Vagina (tissue), 2 donors: Measurements from ENCODE around the gene PIK3CB. TPM values are rescaled to one million over a fixed set of nuclear protein-coding genes. Genes with fewer than 3 reads are reported as not detected.

Experiments used
- DNase-seq, 2 donors: peaks; one replicate each; pipeline ENCODE4 v3.0.0-alpha.2; 2017; ENCODE audit errors: extremely low spot score in 2 of 2
- H3K27ac ChIP-seq: fragments of 200-600 bp; sonication (generic); one replicate; pipeline ENCODE4 v1.5.1; 2019
- H3K27me3 ChIP-seq: fragments of 200-600 bp; sonication (generic); one replicate; pipeline ENCODE4 v1.5.1; 2019
- H3K36me3 ChIP-seq, 2 donors: fragments of 200-600 bp; sonication (generic); one replicate each; pipeline ENCODE4 v1.5.1; 2017 to 2019
- H3K4me1 ChIP-seq: fragments of 200-600 bp; sonication (generic); one replicate; pipeline ENCODE4 v1.5.1; 2019
- H3K4me3 ChIP-seq, 2 donors: fragments of 200-600 bp; sonication (generic); 1 replicate in 1 of 2; 2 replicates in 1 of 2; pipeline ENCODE4 v1.5.1; 2016 to 2019
- H3K9me3 ChIP-seq: fragments of 200-600 bp; sonication (generic); one replicate; pipeline ENCODE4 v1.5.1; 2019
- POLR2A ChIP-seq, 2 donors: fragments of 450-650 bp; IDR thresholded peaks; one replicate each; pipeline ENCODE4 v1.6.1; 2017; ENCODE audit warnings: antibody characterized with exemption in 2 of 2, mild to moderate bottlenecking in 2 of 2, moderate library complexity in 2 of 2
- POLR2AphosphoS5 ChIP-seq, 2 donors: sonication (generic); formaldehyde crosslinking; IDR thresholded peaks; one replicate each; pipeline ENCODE4 v1.9.0; 2017; ENCODE audit warnings: antibody characterized with exemption in 2 of 2, mild to moderate bottlenecking in 2 of 2, low read depth in 1 of 2; ENCODE audit not compliant: insufficient read depth in 1 of 2
- intact Hi-C: fragments of 100-400 bp; cut with DNase I; formaldehyde crosslinking; loops from one replicate; pipeline ENCODE4 v1.15.1; 2023
- total RNA-seq: library from RNA; depleted of rRNA; stranded (reverse); fragments of >200 nt; gene quantifications from one replicate; pipeline ENCODE4 v1.2.3, GENCODE V29; 2016
- TF ChIP-seq, protein P1 (sequence below), 3 experiments: fragments of 450-650 bp in 2 of 3; fragments of 200-600 bp in 1 of 3; sonication (generic) in 1 of 3; IDR thresholded peaks; one replicate each; pipeline ENCODE4 v1.5.1; 2017 to 2019; ENCODE audit warnings: antibody characterized with exemption in 3 of 3, mild to moderate bottlenecking in 2 of 3, moderate library complexity in 2 of 3

The PIK3CB gene
- total RNA-seq, 1 donor from 2014 or later = 31.9 TPM

GRCh38 chr3:138692152-138692551, 142.6 kb downstream of the PIK3CB start:
- no peaks in the 10 kb centered on the region for H3K9me3 ChIP-seq
- no peak overlapping the region for H3K4me3 ChIP-seq
- TF ChIP-seq POLR2AphosphoS5 (IDR thresholded peaks at IDR 0.05; ENCODE audit: insufficient read depth in 1 of 2, low read depth in 1 of 2) (no peak), POLR2A (IDR thresholded peaks at IDR 0.05) (no peak)
- TF ChIP-seq, protein P1, sequence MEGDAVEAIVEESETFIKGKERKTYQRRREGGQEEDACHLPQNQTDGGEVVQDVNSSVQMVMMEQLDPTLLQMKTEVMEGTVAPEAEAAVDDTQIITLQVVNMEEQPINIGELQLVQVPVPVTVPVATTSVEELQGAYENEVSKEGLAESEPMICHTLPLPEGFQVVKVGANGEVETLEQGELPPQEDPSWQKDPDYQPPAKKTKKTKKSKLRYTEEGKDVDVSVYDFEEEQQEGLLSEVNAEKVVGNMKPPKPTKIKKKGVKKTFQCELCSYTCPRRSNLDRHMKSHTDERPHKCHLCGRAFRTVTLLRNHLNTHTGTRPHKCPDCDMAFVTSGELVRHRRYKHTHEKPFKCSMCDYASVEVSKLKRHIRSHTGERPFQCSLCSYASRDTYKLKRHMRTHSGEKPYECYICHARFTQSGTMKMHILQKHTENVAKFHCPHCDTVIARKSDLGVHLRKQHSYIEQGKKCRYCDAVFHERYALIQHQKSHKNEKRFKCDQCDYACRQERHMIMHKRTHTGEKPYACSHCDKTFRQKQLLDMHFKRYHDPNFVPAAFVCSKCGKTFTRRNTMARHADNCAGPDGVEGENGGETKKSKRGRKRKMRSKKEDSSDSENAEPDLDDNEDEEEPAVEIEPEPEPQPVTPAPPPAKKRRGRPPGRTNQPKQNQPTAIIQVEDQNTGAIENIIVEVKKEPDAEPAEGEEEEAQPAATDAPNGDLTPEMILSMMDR (IDR thresholded peaks at IDR 0.05) = no peak
- H3K27ac ChIP-seq = no peak overlapping the region
- H3K4me1 ChIP-seq = peaks cover 6% of the 10 kb centered on the region
- H3K36me3 ChIP-seq = no peaks in the 10 kb centered on the region
- intact Hi-C loops = no loop called here
- no peaks in the 10 kb centered on the region for H3K27me3 ChIP-seq
- no peak for DNase-seq

DNA sequence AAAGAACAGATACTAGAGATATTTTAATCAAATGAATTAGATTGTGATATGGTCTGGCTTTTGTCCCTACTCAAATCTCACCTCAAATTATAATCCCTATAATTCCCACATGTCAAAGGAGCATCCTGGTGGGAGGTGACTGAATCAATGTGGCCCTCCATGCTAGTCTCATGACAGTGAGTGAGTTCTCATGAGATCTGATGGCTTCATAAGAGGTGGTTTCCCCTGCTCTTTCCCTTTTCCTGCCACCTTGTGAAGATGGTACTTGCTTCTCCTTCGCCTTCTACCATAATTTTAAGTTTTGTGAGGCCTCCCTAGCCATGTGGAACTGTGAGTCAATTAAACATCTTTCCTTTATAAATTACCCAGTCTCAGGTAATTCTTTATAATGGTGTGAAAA, 143.4 kb downstream of the PIK3CB start:
- DNase-seq = no peak
- no peaks in the 10 kb centered on the region for H3K36me3 ChIP-seq
- peaks cover 6% of the 10 kb centered on the region for H3K4me1 ChIP-seq
- TF ChIP-seq POLR2AphosphoS5 (IDR thresholded peaks at IDR 0.05; ENCODE audit: insufficient read depth in 1 of 2, low read depth in 1 of 2) (no peak), POLR2A (IDR thresholded peaks at IDR 0.05) (no peak)
- TF ChIP-seq, protein P1 (IDR thresholded peaks at IDR 0.05) = no peak
- H3K9me3 ChIP-seq = no peaks in the 10 kb centered on the region
- no peak overlapping the region for H3K27ac ChIP-seq
- H3K4me3 ChIP-seq = no peak overlapping the region
- H3K27me3 ChIP-seq = no peaks in the 10 kb centered on the region
- intact Hi-C loops = no loop called here

DNA sequence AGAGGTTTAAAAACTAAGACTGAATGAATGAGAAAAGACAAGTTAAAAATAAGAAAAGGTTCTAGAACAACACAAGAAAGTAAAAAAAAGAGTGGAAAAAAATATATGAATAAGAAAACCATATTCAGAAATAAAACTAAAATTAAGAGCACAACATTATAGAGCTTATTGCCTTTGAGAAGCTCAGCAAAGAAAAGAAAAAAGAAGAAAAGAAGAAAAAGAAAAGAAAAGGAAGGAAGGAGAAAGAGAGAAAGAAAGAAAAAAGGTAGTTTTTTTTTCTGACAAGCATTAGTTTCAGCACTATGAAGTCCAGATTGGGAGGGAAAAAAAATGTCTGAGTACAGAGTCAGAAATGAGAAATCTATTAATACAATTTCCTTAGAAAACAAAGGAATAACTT, 144.7 kb downstream of the PIK3CB start:
- Histone ChIP-seq H3K9me3 (no peaks in the 10 kb centered on the region), H3K27ac (no peak overlapping the region), H3K27me3 (no peaks in the 10 kb centered on the region), H3K4me1 (peaks cover 6% of the 10 kb centered on the region), H3K4me3 (no peak overlapping the region), H3K36me3 (no peaks in the 10 kb centered on the region)
- no peak for TF ChIP-seq POLR2A (IDR thresholded peaks at IDR 0.05)
- TF ChIP-seq POLR2AphosphoS5 (IDR thresholded peaks at IDR 0.05; ENCODE audit: insufficient read depth in 1 of 2, low read depth in 1 of 2) = no peak
- TF ChIP-seq, protein P1 (IDR thresholded peaks at IDR 0.05) = no peak
- intact Hi-C loops = no loop called here
- DNase-seq = no peak

GRCh38 chr3:138688871-138689299, 145.8 kb downstream of the PIK3CB start:
- no peak for DNase-seq
- H3K9me3 ChIP-seq = no peaks in the 10 kb centered on the region
- no peaks in the 10 kb centered on the region for H3K4me1 ChIP-seq
- H3K27me3 ChIP-seq = no peaks in the 10 kb centered on the region
- H3K36me3 ChIP-seq = no peaks in the 10 kb centered on the region
- no peak overlapping the region for H3K4me3 ChIP-seq
- no peak for TF ChIP-seq POLR2A (IDR thresholded peaks at IDR 0.05)
- TF ChIP-seq, protein P1 (IDR thresholded peaks at IDR 0.05) = no peak
- no peak for TF ChIP-seq POLR2AphosphoS5 (IDR thresholded peaks at IDR 0.05; ENCODE audit: insufficient read depth in 1 of 2, low read depth in 1 of 2)
- no peak overlapping the region for H3K27ac ChIP-seq
- intact Hi-C loops = no loop called here

- Histone ChIP-seq H3K9me3 (no peaks in the 10 kb centered on the region), H3K4me3 (no peak overlapping the region), H3K36me3 (peaks cover 0 to 8% of the 10 kb centered on the region in 2 donors), H3K4me1 (no peaks in the 10 kb centered on the region), H3K27me3 (no peaks in the 10 kb centered on the region), H3K27ac (no peak overlapping the region)
- no peak for DNase-seq
- intact Hi-C loops = no loop called here
- TF ChIP-seq, protein P1 (IDR thresholded peaks at IDR 0.05) = no peak
- no peak for TF ChIP-seq POLR2AphosphoS5 (IDR thresholded peaks at IDR 0.05; ENCODE audit: insufficient read depth in 1 of 2, low read depth in 1 of 2)
- no peak for TF ChIP-seq POLR2A (IDR thresholded peaks at IDR 0.05)
Measured at GRCh38 chr3:138687236-138687635, 147.5 kb downstream of the PIK3CB start.
